Gastrocnemius medialis (tissue), 4 donors: ENCODE results near the gene RSPRY1.

Source experiments
- CTCF ChIP-seq, 5 experiments: fragments of 450-650 bp in 3 of 5; fragments of 200-600 bp in 2 of 5; sonication (generic) in 2 of 5; IDR thresholded peaks in 4 of 5; conservative IDR thresholded peaks in 1 of 5; 1 replicate in 4 of 5; 2 replicates in 1 of 5; pipeline ENCODE4 v1.5.1; 2016 to 2019; ENCODE audit warnings: antibody characterized with exemption in 5 of 5, mild to moderate bottlenecking in 3 of 5, moderate library complexity in 3 of 5
- POLR2A ChIP-seq, 2 donors: fragments of 450-650 bp; IDR thresholded peaks; one replicate each; pipeline ENCODE4 v1.6.1; 2017; ENCODE audit warnings: antibody characterized with exemption in 2 of 2, mild to moderate bottlenecking in 2 of 2, moderate library complexity in 2 of 2

GRCh38 chr16:57245472-57246113 lies 59.5 kb downstream of the RSPRY1 start:
- TF ChIP-seq CTCF (IDR thresholded peaks at IDR 0.05 in 4 of 5, conservative IDR thresholded peaks at IDR 0.05 in 1 of 5) (no peak), POLR2A (IDR thresholded peaks at IDR 0.05) (no peak)
